Thoracic aorta (tissue), 2 donors: ENCODE measurements around the gene TLR2. TPM values are rescaled to one million over a fixed set of nuclear protein-coding genes. Genes with fewer than 3 reads are reported as not detected.

Source experiments
- ATAC-seq: fragments of 150-250 bp; one replicate; pipeline ENCODE4 v1.8.0; 2017; ENCODE audit warnings: low read depth; ENCODE audit not compliant: insufficient number of reproducible peaks, low FRiP score
- DNase-seq: peaks from one replicate; pipeline ENCODE4 v3.0.0-alpha.2; 2020; ENCODE audit warnings: low spot score
- H3K27ac ChIP-seq, 2 donors: fragments of 200-600 bp; sonication (generic); 1 replicate in 1 of 2; 2 replicates in 1 of 2; pipeline ENCODE4 v1.5.1; 2016; ENCODE audit warnings: mild to moderate bottlenecking in 2 of 2, moderate library complexity in 2 of 2
- H3K27me3 ChIP-seq: fragments of 200-600 bp; sonication (generic); replicated peaks from 2 replicates; pipeline ENCODE4 v1.6.0; 2016; ENCODE audit warnings: mild to moderate bottlenecking; ENCODE audit not compliant: insufficient read depth
- H3K36me3 ChIP-seq: fragments of 200-600 bp; sonication (generic); one replicate; pipeline ENCODE4 v1.5.1; 2016
- H3K4me1 ChIP-seq, 2 donors: fragments of 200-600 bp; sonication (generic); 1 replicate in 1 of 2; 2 replicates in 1 of 2; pipeline versions ENCODE4 v1.5.1 to v1.6.0; 2016; ENCODE audit warnings: low read depth in 2 of 2, mild to moderate bottlenecking in 1 of 2; ENCODE audit not compliant: control insufficient read depth in 1 of 2
- H3K4me3 ChIP-seq: fragments of 200-600 bp; sonication (generic); 2 replicates; pipeline ENCODE4 v1.5.1; 2016; ENCODE audit warnings: mild to moderate bottlenecking
- H3K9me3 ChIP-seq: fragments of 200-600 bp; sonication (generic); 2 replicates; pipeline ENCODE4 v1.5.1; 2016
- CTCF ChIP-seq: fragments of 200-600 bp; sonication (generic); IDR thresholded peaks from one replicate; pipeline ENCODE4 v1.5.1; 2019; ENCODE audit warnings: antibody characterized with exemption
- total RNA-seq, 2 donors: library from RNA; depleted of rRNA; stranded (reverse); fragments of >200 nt; gene quantifications; one replicate each; pipeline versions ENCODE4 v1.1.0 to v1.2.3, GENCODE V29; 2016

TLR2 gene
- total RNA-seq, 2 donors from 2014 or later, result 68.5 to 77.7 TPM

GRCh38 chr4:153638999-153639398, 45.1 kb upstream of the TLR2 start:
- TF ChIP-seq CTCF, result no peak
- Histone ChIP-seq H3K36me3 (peaks cover 15% of the 10 kb centered on the region), H3K27ac (no peak overlapping the region), H3K9me3 (no peaks in the 10 kb centered on the region), H3K4me3 (no peak overlapping the region), H3K4me1 (no peaks in the 10 kb centered on the region), H3K27me3 (no peaks in the 10 kb centered on the region)
- no peak for DNase-seq
- ATAC-seq, result no peak

GRCh38 chr4:153639833-153640802, 44.0 kb upstream of the TLR2 start:
- Histone ChIP-seq H3K36me3 (peaks cover 14% of the 10 kb centered on the region), H3K27ac (no peak overlapping the region), H3K4me3 (no peak overlapping the region), H3K27me3 (no peaks in the 10 kb centered on the region), H3K4me1 (no peaks in the 10 kb centered on the region), H3K9me3 (peaks cover 2% of the 10 kb centered on the region)
- ATAC-seq (no peak), DNase-seq (no peak)
- no peak for TF ChIP-seq CTCF

GRCh38 chr4:153641532-153641931, 42.5 kb upstream of the TLR2 start:
- ATAC-seq (no peak), DNase-seq (no peak)
- Histone ChIP-seq H3K27me3 (no peaks in the 10 kb centered on the region), H3K36me3 (peaks cover 6% of the 10 kb centered on the region), H3K9me3 (peaks cover 4% of the 10 kb centered on the region), H3K4me1 (peaks cover 5 to 10% of the 10 kb centered on the region in 2 donors), H3K4me3 (no peak overlapping the region), H3K27ac (no peak overlapping the region)
- TF ChIP-seq CTCF, result no peak

- H3K27me3 ChIP-seq, result no peaks in the 10 kb centered on the region
- peak; percentile 20 for TF ChIP-seq CTCF
- no peak overlapping the region for H3K27ac ChIP-seq
- no peak for DNase-seq
- H3K4me1 ChIP-seq, result peaks cover 16 to 31% of the 10 kb centered on the region in 2 donors
- no peaks in the 10 kb centered on the region for H3K36me3 ChIP-seq
- H3K4me3 ChIP-seq, result peak overlapping the region; percentile 14
- ATAC-seq, result no peak
- peaks cover 4% of the 10 kb centered on the region for H3K9me3 ChIP-seq
Measured at GRCh38 chr4:153643406-153644383, 40.4 kb upstream of the TLR2 start.

GRCh38 chr4:153645183-153645582, 38.9 kb upstream of the TLR2 start:
- no peaks in the 10 kb centered on the region for H3K27me3 ChIP-seq
- no peak overlapping the region for H3K4me3 ChIP-seq
- peak overlapping the region in 1 of 2 donors; percentile 49 for H3K27ac ChIP-seq
- no peak for TF ChIP-seq CTCF
- no peak for ATAC-seq
- no peak for DNase-seq
- H3K36me3 ChIP-seq, result no peaks in the 10 kb centered on the region
- peaks cover 4% of the 10 kb centered on the region for H3K9me3 ChIP-seq
- peaks cover 16 to 32% of the 10 kb centered on the region in 2 donors for H3K4me1 ChIP-seq
